ENCODE measurements around the gene KCTD4.

The KCTD4 gene

GRCh38 chr13:45215392-45216077, 14.7 kb upstream of the KCTD4 start:
- H3K36me3 Mint-ChIP-seq (ENCODE audit: low read depth), result peaks cover 25% of the 10 kb centered on the region
- H3K4me3 Mint-ChIP-seq, result no peak overlapping the region
- no peaks in the 10 kb centered on the region for H3K27me3 Mint-ChIP-seq (ENCODE audit: low read depth)
- H3K9me3 Mint-ChIP-seq, result no peaks in the 10 kb centered on the region
- peak overlapping the region in 1 of 3 experiments; percentile 57 for H3K27ac Mint-ChIP-seq
- H3K4me1 Mint-ChIP-seq, result peaks cover 5% of the 10 kb centered on the region
- TF ChIP-seq CTCF (IDR thresholded peaks at IDR 0.05; ENCODE audit: unreplicated experiment in 3 of 3), result no peak

GRCh38 chr13:45209229-45209628, 8.4 kb upstream of the KCTD4 start:
- H3K27me3 Mint-ChIP-seq (ENCODE audit: low read depth), result no peaks in the 10 kb centered on the region
- peaks cover 32% of the 10 kb centered on the region for H3K36me3 Mint-ChIP-seq (ENCODE audit: low read depth)
- no peak overlapping the region for H3K4me3 Mint-ChIP-seq
- TF ChIP-seq CTCF (IDR thresholded peaks at IDR 0.05; ENCODE audit: unreplicated experiment in 3 of 3), result no peak
- H3K4me1 Mint-ChIP-seq, result peaks cover 17% of the 10 kb centered on the region
- no peaks in the 10 kb centered on the region for H3K9me3 Mint-ChIP-seq
- H3K27ac Mint-ChIP-seq, result no peak overlapping the region

GRCh38 chr13:45208132-45208531, 7.3 kb upstream of the KCTD4 start:
- TF ChIP-seq CTCF (IDR thresholded peaks at IDR 0.05; ENCODE audit: unreplicated experiment in 3 of 3), result no peak
- Mint-ChIP-seq H3K4me1 (peaks cover 17% of the 10 kb centered on the region), H3K27ac (no peak overlapping the region), H3K27me3 (ENCODE audit: low read depth) (no peaks in the 10 kb centered on the region), H3K4me3 (no peak overlapping the region), H3K36me3 (ENCODE audit: low read depth) (peaks cover 31% of the 10 kb centered on the region), H3K9me3 (no peaks in the 10 kb centered on the region)

- Mint-ChIP-seq H3K36me3 (ENCODE audit: low read depth) (peaks cover 31% of the 10 kb centered on the region), H3K27ac (no peak overlapping the region), H3K9me3 (no peaks in the 10 kb centered on the region), H3K4me3 (no peak overlapping the region), H3K4me1 (peaks cover 17% of the 10 kb centered on the region), H3K27me3 (ENCODE audit: low read depth) (no peaks in the 10 kb centered on the region)
- no peak for TF ChIP-seq CTCF (IDR thresholded peaks at IDR 0.05; ENCODE audit: unreplicated experiment in 3 of 3)
These were observed 6.5 kb upstream of the KCTD4 start for GRCh38 chr13:45207319-45207718.

- no peak for TF ChIP-seq CTCF (IDR thresholded peaks at IDR 0.05; ENCODE audit: unreplicated experiment in 3 of 3)
- peak overlapping the region; percentile 1 to 24 (median 23) for H3K27ac Mint-ChIP-seq
- peaks cover 38% of the 10 kb centered on the region for H3K36me3 Mint-ChIP-seq (ENCODE audit: low read depth)
- no peaks in the 10 kb centered on the region for H3K27me3 Mint-ChIP-seq (ENCODE audit: low read depth)
- H3K4me1 Mint-ChIP-seq, result peaks cover 17% of the 10 kb centered on the region
- no peak overlapping the region for H3K4me3 Mint-ChIP-seq
- no peaks in the 10 kb centered on the region for H3K9me3 Mint-ChIP-seq
These were observed 5.5 kb upstream of the KCTD4 start for GRCh38 chr13:45206340-45206739.

- Mint-ChIP-seq H3K4me3 (no peak overlapping the region), H3K27ac (no peak overlapping the region), H3K9me3 (no peaks in the 10 kb centered on the region), H3K4me1 (peaks cover 17% of the 10 kb centered on the region), H3K36me3 (ENCODE audit: low read depth) (peaks cover 29% of the 10 kb centered on the region), H3K27me3 (ENCODE audit: low read depth) (no peaks in the 10 kb centered on the region)
- no peak for TF ChIP-seq CTCF (IDR thresholded peaks at IDR 0.05; ENCODE audit: unreplicated experiment in 3 of 3)
These were observed 4.3 kb upstream of the KCTD4 start for GRCh38 chr13:45205124-45205523.
